Measurements from ENCODE around the gene RNF32.
"Not testable (repeated sequence)": the region's sequence is repeated elsewhere in the genome, so short reads cannot be mapped to it uniquely, and the experiment has no call there.

Gene RNF32

DNA sequence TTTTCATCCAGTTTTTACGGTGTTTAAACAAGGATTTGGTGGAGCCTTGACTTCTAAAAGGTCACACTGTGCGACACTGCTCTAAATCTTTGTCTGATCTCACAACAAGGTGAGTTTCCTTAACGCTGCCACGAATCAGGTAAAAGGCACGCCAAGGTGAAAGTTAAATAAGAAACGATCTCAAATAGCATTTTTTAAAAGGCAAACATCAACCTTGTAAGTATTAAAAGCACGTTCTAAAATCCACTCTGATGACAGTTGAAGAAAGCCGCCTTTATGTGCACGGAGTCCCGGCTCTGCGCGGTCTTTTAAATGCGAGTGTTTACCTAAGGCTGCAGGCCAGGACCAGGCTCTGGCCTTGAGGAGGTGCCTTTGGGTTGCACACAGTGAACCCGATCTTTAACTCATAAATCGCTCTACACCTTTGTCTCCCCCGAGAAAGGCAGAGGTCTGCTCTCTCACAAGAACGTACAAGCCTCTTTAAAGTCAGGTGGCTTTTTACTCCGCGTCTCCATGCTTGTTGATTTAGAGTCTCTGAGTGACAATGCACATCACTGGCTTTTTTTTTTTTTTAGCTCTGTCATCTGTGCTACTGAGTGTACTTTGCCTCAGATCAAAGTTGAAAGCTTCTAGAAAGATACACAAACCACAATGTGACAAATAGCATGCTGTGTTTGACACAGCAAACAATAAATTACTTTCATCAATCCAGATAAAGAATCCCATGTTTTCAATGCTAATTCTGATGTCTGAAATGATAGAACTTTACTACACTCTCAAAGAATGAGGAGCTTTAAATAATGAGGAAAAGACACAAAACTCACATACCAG lies 25.9 kb upstream of the RNF32 start:
- no peak for DNase-seq (ENCODE audit: low spot score)

DNA sequence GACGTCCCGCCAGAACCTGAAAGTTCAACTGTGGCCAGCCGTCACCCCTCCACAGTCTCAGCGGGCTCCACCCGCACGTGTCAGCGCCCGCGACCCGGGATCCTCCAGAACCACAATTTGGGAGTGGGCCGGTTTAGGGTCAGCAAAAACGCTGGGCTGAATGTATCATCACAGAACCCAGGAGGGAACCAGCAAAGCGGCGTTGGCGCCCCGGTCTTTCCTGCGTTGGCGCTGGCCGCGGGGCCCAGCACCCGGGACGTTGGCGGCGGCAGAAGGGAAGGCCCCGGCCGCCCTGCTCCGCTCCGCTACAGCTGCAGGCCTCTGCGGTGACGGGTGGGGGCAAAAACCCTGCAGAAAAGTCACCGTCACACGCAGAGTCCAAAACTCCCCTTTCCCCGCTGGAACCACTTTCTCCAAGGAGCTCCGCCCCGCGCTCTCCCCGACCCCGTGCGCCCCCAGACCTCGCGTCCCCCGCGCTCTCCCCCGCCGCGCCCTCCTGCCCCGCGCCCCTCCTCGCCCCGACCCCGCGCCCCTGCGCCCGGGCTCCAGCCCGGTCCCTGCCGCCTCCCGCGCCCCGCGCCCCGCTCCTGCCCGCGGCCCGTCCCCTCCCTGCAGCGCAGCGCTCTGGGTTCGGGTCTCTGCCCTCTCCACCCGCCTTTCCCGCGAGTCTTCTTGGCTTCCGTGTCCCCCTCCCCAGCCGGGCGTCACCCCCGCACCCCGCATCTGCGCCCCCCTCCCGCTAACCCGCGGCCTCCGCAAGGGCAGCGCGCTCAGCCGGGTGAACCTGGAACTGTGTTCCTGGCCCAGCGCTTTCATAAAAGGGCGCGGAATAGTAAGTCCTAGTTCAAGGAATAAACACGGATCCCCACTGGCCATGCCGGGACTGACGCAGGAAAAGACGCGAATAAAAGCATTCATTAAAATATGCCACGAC lies 24.0 kb upstream of the RNF32 start:
- no peak for DNase-seq (ENCODE audit: low spot score)

DNA sequence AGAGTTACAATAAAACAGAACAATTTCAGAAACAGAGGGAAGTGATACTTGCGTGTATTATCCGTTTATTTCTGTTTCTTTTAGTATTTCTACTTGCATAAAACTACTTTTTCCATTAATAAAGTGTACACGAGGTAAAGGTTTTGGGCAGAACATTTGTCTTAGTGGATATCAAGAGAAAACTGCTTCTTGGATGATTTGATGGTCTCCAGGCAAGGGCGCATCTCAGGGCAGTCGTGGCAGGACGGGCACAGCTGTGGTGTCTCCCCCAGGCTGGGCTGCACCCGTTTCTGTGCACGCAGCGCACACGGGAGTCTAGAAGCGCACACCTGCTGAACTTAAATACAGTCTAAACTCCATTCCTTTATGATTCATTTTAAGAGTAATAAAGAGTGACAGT lies 23.4 kb upstream of the RNF32 start:
- no peak for DNase-seq (ENCODE audit: low spot score)

DNA sequence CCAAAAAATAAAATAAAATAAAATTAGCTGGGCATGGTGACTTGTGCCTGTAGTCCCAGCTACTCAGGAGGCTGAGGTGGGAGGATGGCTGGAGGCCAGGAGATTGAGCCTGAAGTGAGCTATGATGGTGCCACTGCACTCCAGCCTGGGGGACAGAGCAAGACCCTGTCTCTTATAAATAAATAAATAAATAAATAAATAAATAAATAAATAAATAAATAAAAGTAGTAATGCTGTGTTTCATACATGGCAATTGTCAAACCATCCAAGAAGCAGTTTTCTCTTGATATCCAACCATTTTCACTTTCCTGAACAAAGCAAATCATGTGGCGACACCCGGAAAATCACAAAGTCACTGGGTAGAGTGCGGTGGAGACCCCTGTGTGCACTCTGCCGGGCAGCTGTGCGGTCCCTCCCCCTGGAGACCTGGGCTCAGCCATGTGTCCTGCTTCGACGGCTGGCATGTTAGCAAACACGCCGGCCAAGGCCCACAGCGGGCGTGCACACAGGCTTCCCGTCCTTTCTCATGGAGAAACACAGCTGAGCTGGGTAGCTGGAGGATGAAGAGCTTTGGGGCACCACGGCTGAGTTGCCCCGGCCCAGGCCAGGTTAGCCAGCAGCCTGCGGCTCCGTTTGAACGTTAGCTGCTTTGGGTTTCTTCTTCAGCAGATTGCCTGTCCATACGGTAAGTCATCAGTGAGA lies 22.3 kb upstream of the RNF32 start:
- no peak for DNase-seq (ENCODE audit: low spot score)

DNA sequence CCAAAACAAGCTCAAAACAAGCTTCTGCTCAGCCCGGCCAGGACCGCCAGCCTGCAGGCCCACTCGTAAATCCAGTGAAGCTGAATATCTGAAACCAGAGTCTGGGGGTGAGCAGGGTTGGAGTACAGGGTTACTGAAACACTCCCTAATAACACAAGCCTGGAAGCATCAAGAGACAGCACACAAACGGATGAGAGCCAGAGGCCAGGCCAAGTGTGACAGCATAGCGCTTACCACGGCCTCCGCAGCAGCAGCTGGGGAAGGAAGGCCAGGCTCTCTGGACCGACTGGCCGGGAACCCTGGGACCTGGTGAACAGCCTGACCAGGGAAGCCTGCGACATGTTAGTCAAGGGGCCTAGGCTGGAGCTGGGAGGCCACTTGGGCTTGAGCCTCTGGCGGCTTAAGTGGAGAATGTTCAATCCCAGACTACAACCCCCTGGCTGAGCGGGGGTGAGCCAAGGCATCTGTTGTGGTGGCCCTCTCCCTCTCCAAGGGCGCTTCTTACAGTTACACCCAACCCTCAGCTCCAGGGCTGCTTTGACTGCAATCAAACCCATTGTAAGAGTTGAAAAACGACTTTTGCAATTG lies 21.7 kb upstream of the RNF32 start:
- DNase-seq (ENCODE audit: low spot score), result no peak

DNA sequence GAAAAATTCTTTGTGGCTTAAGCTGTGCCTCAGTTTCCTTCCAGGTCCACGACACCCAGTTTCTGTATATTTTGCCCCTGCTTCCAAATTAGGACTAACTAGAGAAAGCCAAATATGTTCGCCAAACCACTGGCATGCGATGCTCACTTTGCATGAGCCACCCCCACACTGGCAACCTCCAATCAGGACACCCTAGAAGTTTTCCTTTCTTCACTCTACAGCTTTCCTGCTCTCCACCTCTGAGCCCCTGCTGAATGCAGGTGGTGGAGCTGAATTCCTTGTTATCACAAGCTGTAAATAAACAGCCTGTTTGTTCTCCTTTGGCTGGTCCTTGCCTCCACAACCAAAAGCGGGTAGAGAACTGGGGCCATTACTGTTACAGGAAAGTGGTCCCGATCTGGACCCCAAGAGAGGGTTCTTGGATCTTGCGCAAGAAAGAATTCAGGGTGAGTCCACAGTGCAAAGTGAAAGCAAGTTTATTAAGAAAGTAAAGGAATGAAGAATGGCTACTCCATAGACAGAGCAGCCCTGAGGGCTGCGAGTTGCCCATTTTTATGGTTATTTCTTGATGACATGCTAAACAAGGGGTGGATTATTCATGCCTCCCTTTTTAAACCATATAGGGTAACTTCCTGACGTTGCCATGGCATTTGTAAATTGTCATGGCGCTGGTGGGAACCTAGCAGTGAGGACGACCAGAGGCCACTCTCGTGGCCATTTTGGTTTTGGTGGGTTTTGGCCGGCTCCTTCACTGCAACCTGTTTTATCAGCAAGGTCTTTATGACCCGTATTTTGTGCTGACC lies 20.9 kb upstream of the RNF32 start:
- DNase-seq (ENCODE audit: low spot score), result not testable (repeated sequence)

DNA sequence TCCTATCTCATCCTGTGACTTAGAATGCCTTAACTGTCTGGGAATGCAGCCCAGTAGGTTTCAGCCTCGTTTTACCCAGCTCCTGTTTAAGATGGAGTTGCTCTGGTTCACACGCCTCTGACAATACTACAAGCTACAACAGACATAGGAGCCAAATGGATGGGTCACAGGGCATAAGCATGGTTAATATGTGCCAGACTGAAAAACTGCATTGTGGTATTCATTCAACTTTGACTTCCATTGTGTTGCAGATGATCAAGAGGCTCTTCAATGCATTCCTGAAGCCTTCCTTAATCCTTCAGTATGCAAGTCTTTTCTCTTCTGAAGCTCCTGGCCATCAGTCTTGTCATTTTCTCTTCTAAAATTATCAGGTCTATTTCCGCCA lies 20.3 kb upstream of the RNF32 start:
- no peak for DNase-seq (ENCODE audit: low spot score)

DNA sequence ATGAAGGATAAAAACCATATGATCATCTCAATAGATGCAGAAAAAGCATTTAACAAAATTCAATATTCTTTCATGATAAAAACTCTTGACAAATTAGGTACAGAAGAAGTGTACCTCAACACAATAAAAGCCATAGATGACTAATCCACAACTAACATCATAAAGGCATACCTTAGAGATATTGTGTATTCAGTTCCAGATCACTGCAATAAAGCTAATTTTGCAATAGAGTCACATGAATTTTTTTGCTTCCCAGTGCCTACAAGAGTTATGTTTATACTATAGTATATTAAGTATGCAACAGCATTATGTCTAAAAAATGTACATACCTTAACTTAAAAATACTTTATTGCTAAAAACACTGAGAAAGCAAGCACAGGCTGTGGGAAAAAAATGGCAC lies 18.9 kb upstream of the RNF32 start:
- no peak for DNase-seq (ENCODE audit: low spot score)

DNA sequence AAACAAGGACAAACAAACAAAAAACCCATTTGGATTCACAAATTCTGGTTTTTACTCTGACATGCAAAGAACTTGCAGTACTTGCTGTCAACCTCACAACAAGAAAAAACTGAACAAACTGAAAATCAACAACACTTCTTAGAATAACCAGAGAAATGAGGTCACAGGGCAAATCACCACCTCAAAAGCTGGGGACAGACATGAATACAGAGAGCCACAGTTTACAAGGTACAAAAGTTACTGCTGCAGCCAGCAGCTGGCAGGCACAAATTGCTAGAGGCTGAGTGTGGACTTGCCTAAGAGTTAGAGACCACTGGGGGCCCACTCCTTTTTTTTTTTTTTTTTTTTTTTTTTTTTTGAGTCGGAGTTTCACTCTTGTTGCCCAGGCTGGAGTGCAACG lies 15.0 kb upstream of the RNF32 start:
- DNase-seq (ENCODE audit: low spot score), result no peak

DNA sequence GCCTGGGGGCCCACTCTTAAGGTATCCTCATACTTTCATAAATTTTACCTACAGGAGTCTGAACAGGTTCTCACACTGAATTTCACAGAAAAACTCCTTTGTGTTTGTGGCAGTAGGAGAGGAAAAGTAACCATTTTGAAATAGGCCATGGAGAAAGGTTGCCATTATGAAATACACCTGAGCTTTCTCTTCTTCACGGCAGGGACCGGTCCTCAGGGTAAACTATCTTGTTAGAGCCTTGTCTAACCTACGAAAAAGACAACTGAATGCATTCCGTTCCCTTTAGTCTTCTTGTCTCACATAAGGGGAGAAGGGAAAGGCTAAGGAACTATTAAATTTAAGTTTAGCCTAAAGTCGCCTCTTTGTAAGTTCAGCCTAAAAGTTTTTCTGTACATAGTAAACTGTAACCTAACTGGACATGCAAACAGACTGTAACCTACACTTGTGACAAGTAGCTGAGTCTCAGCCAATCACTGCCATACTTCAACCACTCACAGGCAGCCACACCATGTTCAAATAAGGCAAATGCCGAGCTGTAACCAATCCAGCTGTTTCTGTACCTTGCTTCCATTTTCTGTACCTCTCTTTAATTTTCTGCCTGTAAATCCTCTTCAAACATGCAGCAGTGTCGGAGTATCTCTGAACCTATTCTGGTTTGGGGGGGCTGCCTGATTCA lies 14.2 kb upstream of the RNF32 start:
- no peak for DNase-seq (ENCODE audit: low spot score)

DNA sequence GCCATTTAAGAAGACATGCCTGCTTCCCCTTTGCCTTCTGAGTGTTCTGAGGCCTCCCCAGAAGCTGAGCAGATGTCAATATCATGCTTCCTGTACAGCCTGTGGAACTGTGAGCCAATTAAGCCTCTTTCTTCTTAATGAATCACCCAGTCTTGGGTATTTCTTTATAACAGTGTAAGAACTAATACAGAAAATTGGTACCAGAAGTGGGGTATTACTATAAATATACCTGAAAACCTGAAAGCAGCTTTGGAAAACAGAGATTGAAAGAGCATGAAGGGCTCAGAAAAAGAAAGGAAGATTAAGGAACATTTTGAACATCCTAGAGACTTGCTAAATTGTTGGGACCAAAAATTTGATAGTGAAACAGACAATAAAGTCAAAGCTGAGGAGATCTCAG lies 12.0 kb upstream of the RNF32 start:
- no peak for DNase-seq (ENCODE audit: low spot score)

DNA sequence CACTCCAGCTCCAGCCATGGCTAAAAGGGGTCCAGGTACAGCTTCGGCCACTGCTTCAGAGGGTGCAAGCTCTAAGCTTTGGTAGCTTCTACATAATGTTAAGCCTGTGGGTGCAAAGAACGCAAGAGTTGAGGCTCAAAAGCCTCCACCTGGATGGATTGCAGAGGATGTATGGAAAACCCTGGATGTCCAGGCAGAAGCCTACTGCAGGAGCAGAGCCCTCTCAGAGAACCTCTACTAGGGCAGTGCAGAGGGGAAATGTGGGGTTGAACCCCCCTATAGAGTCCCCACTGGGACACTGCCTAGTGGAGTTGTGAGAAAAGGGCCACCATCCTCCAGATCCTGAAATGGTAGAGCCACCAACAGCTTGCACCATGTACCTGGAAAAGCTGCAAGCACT lies 10.7 kb upstream of the RNF32 start:
- DNase-seq (ENCODE audit: low spot score), result no peak

DNA sequence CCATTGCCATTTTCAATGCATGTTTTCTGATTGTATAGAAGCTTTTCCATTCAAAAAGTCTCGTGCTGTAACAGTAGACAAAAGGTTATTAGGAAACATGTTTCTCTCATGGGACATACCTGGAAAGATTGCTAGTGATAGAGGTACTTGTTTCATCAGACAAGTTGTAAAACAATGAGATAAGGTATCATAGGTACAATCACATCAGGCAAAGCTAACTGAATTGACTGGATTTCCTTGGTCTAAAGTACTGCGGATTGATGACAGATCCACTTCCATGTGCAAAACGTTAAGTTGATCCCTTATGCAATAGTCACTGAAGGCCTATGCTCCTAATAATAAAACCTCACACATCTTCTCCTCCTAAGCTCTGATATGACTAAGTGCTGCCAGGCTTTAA lies 6.5 kb upstream of the RNF32 start:
- no peak for DNase-seq (ENCODE audit: low spot score)

DNA sequence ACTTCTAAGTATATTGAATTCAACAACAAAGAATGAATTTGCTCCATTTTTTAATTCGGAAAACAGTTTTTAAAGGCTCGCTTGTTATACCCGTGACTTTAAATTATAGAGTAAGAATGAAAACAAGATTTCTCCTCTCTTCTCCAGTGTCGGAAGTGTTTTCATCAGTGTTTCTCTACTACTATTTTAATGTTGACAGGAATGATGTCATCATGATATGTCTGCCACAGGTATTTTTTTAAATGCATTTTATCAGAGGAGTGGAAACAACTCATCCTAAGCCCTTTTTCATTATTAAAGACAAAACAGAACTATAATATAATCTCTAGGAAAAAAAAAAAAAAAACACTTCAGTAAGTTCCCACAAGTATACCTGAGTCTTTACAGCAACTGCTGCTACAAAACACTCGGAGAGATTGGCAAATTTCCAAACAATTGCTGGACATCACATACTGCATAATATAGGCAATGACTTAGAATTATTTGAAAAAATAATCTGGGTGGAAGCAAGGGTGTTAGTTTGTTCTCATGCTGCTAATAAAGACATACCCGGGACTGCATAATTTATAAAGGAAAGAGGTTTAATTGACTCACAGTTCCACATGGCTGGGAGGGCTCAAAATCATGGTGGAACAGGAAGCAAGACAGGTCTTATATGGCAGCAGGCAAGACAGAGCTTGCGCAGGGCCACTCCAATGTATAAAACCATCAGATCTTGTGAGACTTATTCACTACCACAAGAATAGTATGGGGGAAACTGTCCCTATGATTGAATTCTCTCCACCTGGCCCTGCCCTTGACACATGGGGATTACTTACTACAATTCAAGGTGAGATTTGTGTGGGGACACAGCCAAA lies 4.8 kb upstream of the RNF32 start:
- DNase-seq (ENCODE audit: low spot score), result no peak

DNA sequence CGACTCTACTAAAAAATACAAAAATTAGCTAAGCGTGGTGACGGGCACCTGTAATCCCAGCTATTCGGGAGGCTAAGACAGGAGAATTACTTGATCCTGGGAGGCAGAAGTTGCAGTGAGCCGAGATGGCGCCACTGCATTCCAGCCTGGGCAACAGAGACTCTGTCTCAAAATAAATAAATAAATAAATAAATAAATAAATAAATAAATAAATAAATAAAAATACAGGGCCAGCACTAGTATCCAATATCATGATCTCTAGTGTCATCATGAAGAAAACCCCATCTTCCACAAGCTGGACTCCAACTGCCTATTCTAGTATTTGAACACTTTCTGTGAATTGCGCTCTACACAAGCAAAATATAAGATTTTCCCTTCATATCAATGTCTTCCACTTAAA lies 3.5 kb upstream of the RNF32 start:
- DNase-seq (ENCODE audit: low spot score), result not testable (repeated sequence)

DNA sequence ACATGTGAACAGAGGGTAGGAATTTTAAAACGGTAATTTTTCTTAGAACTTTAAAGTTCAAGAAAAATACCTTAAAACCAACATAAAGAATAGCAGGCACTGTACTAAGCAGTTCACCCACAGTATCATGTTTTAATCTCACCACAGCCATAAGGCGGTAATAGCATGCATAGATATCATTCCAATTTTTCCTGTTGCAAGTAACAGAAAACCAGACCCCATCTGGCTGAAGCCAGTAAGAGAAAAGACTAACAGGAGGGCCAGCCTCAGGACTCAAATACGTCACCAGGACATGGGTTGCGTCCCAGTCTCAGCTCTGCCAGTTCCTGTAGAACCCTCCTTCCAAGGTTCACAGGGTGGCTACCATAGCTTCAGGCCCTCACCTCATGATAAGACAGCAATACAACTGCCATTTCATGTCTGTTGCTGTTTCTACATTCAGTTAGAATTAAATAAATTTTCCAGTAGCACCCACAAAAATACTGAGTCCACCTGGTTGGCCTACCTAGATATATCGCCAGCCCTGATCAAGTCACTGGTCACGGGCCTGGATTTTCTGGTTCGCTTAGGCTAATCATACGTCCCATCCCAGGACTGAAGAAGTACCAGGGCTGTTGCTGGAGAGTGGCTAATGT lies 2.0 kb upstream of the RNF32 start:
- DNase-seq (ENCODE audit: low spot score), result no peak

DNA sequence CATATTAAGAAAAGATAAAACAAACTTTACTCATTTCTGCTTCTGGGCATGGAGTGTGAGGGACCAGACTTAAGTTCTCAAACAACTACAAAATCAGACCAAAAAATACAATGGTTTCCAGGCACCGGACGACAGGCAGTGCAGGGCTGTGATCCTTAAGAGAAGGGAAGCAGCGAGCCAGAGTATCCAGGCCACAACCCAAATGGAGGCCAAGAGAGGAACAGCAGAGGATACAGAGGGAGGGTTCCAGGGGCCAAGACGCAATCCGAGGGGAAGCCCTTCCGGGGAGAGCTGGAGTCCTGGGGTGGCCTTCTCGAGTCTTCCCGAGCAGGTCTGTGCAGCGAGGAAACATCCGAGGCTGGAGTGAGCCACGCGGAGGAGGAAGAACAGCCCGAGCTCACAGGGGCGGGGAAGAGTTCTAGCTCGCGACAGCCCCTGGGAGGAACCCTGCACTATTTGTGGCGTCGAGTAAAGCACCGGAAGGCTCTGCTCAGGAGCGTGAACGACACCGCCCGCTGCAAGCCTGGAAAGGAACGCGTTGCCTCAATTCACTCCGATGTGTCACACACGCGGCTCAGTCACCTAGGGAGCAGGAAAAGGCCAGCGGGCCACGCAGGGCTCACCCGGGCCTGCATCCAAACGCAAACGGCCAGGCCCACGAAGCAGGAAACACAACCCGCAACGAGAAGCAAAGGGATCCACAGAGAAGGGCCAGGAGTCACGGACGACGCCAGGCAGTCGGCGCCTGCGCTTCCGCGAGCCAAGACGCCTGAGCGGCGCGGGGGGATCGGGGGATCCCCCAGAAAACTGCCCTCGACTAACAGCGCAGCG lies 933 bp upstream of the RNF32 start:
- DNase-seq (ENCODE audit: low spot score), result no peak

DNA sequence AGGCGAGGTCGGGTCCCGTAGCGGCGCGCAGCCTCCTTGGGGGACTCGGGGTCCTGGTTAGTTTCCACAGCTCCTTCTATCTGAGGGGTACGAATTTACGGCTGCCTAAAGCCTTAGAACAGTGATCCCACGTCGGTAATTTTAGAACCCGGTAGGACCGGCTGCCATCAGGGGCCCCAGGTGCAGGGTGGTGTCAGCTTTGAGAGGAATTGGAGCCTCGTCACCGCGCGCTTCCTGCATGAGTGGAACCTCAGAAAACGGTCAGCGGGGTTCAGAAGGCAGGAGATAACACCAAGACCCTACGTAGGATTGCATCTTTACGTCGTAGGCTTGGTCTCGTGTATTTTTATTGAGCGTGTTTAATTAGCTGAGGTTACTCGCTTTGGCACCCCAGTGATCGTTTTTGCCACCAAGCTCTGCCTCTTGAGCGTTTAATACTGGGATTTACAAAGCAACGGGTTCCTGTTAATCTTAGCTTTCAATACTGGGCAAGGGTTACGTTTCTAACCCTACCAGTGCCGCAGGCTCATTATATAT lies 443 bp downstream of the RNF32 start:
- no peak for DNase-seq (ENCODE audit: low spot score)
